Embryonic facial prominence (tissue), 1 donor: ENCODE results near the gene VDAC2.

Experiments used
- DNase-seq: peaks from one replicate; pipeline ENCODE4 v3.0.0-alpha.2; 2016; ENCODE audit errors: extremely low spot score

VDAC2 gene

GRCh38 chr10:75250934-75251333, 40.3 kb downstream of the VDAC2 start:
- DNase-seq: no peak

- no peak for DNase-seq
Measured at GRCh38 chr10:75253281-75254220, 43.0 kb downstream of the VDAC2 start.

- DNase-seq: no peak
Measured at GRCh38 chr10:75254739-75255138, 44.1 kb downstream of the VDAC2 start.

GRCh38 chr10:75260990-75261389, 50.4 kb downstream of the VDAC2 start:
- no peak for DNase-seq

- DNase-seq: no peak
Measured at GRCh38 chr10:75261813-75262705, 51.5 kb downstream of the VDAC2 start.

GRCh38 chr10:75263806-75264205, 53.2 kb downstream of the VDAC2 start:
- no peak for DNase-seq

GRCh38 chr10:75265856-75266255, 55.3 kb downstream of the VDAC2 start:
- DNase-seq: no peak

GRCh38 chr10:75266945-75267344, 56.3 kb downstream of the VDAC2 start:
- no peak for DNase-seq

GRCh38 chr10:75269605-75270004, 59.0 kb downstream of the VDAC2 start:
- no peak for DNase-seq

GRCh38 chr10:75272094-75272493, 61.5 kb downstream of the VDAC2 start:
- DNase-seq: no peak

GRCh38 chr10:75272896-75273295, 62.3 kb downstream of the VDAC2 start:
- DNase-seq: no peak

- DNase-seq: no peak
Measured at GRCh38 chr10:75276069-75276872, 65.7 kb downstream of the VDAC2 start.

GRCh38 chr10:75280236-75280635, 69.6 kb downstream of the VDAC2 start:
- DNase-seq: no peak
